Testis (tissue), 2 donors: ENCODE measurements around the gene CA10.

Source experiments
- POLR2A ChIP-seq: fragments of 450-650 bp; IDR thresholded peaks from one replicate; pipeline ENCODE4 v1.6.1; 2017; ENCODE audit warnings: antibody characterized with exemption, mild to moderate bottlenecking, moderate library complexity
- TF ChIP-seq, protein P1 (sequence below), 3 experiments: fragments of 450-650 bp in 2 of 3; fragments of 200-600 bp in 1 of 3; sonication (generic) in 1 of 3; IDR thresholded peaks; one replicate each; pipeline ENCODE4 v1.5.1; 2016 to 2019; ENCODE audit warnings: antibody characterized with exemption in 3 of 3, mild to moderate bottlenecking in 2 of 3, moderate library complexity in 1 of 3

DNA sequence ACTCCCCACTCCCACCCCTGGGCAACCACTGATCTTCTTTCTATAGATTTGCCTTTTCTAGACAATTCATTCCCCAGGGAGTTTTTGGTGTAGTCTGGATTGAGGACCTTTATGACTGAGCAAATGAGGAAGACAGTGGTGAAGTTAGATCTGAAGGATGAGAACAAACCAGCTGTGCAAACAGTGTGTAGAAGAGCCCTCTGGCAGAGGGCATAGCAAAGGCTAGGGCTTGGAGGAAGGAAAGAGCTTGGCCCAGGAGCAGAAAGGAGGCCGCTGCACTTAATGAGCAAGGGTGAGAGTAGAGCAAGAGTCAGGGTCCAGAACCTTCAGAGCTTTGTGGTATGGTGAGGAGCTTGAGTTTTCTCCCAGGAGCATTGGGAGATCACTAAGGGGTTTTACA is 352.7 kb downstream of the CA10 start:
- TF ChIP-seq, protein P1, sequence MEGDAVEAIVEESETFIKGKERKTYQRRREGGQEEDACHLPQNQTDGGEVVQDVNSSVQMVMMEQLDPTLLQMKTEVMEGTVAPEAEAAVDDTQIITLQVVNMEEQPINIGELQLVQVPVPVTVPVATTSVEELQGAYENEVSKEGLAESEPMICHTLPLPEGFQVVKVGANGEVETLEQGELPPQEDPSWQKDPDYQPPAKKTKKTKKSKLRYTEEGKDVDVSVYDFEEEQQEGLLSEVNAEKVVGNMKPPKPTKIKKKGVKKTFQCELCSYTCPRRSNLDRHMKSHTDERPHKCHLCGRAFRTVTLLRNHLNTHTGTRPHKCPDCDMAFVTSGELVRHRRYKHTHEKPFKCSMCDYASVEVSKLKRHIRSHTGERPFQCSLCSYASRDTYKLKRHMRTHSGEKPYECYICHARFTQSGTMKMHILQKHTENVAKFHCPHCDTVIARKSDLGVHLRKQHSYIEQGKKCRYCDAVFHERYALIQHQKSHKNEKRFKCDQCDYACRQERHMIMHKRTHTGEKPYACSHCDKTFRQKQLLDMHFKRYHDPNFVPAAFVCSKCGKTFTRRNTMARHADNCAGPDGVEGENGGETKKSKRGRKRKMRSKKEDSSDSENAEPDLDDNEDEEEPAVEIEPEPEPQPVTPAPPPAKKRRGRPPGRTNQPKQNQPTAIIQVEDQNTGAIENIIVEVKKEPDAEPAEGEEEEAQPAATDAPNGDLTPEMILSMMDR (IDR thresholded peaks at IDR 0.05): no peak
- no peak for TF ChIP-seq POLR2A
